HEK293 (cell line): Measurements from ENCODE around the gene TYSND1.

Experiments
- CTCF ChIA-PET: fragments of 350-600 bp; formaldehyde crosslinking; extraction: SDS; loops from one replicate; lab custom pipeline; 2021; ENCODE audit warnings: antibody characterized with exemption; lab: Yijun Ruan, JAX
- POLR2A ChIA-PET: fragments of 300-600 bp; formaldehyde crosslinking; extraction: SDS; loops from one replicate; lab custom pipeline; 2020; ENCODE audit warnings: antibody characterized with exemption, inconsistent platforms; lab: Yijun Ruan, JAX
- H3K27ac ChIP-seq: fragments of 200-500 bp; sonication (Bioruptor generic); 2 replicates; pipeline ENCODE4 v1.5.1; 2014; ENCODE audit warnings: low read depth, low read length, control low read depth, inconsistent platforms; ENCODE audit errors: extremely low read depth
- H3K36me3 ChIP-seq, 2 experiments: fragments of 200-500 bp in 1 of 2; sonication (Bioruptor generic) in 1 of 2; 1 replicate in 1 of 2; 2 replicates in 1 of 2; pipeline ENCODE4 v1.5.1; 2014 to 2017; ENCODE audit warnings: inconsistent platforms in 2 of 2, low read length in 2 of 2; ENCODE audit not compliant: control insufficient read depth in 2 of 2, insufficient read depth in 1 of 2
- H3K4me1 ChIP-seq: fragments of 200-500 bp; sonication (Bioruptor generic); 2 replicates; pipeline ENCODE4 v1.5.1; 2014; ENCODE audit warnings: mild to moderate bottlenecking, low read length, inconsistent platforms; ENCODE audit not compliant: control insufficient read depth, insufficient read depth
- H3K4me3 ChIP-seq: 2 replicates; pipeline ENCODE4 v1.5.1; 2011; ENCODE audit warnings: low read depth, mild to moderate bottlenecking, control low read depth, low read length, moderate library complexity
- H3K9me3 ChIP-seq: fragments of 200-500 bp; sonication (Bioruptor generic); 2 replicates; pipeline ENCODE4 v1.5.1; 2014; ENCODE audit warnings: low read depth, low read length, inconsistent platforms; ENCODE audit not compliant: control insufficient read depth, insufficient read depth
- HIC1 ChIP-seq: fragments of 450-650 bp; formaldehyde crosslinking; IDR thresholded peaks from 2 replicates; pipeline ENCODE4 v1.5.1; 2016; ENCODE audit warnings: missing biosample characterization, missing genetic modification characterization
- IKZF3 ChIP-seq: fragments of 450-650 bp; IDR thresholded peaks from 2 replicates; pipeline ENCODE4 v1.5.0; 2018; ENCODE audit warnings: missing biosample characterization, mild to moderate bottlenecking, missing genetic modification characterization, moderate library complexity
- KLF10 ChIP-seq: fragments of 450-650 bp; IDR thresholded peaks from 2 replicates; pipeline ENCODE4 v1.5.1; 2018; ENCODE audit warnings: missing biosample characterization, mild to moderate bottlenecking, missing genetic modification characterization
- KLF9 ChIP-seq: fragments of 450-650 bp; formaldehyde crosslinking; IDR thresholded peaks from 2 replicates; pipeline ENCODE4 v1.5.1; 2016; ENCODE audit warnings: missing biosample characterization, missing genetic modification characterization, low read depth
- PRDM1 ChIP-seq: fragments of 450-650 bp; formaldehyde crosslinking; IDR thresholded peaks from 2 replicates; pipeline ENCODE4; 2016; ENCODE audit warnings: missing biosample characterization, missing genetic modification characterization
- ZBTB6 ChIP-seq: fragments of 450-650 bp; formaldehyde crosslinking; IDR thresholded peaks from 2 replicates; pipeline ENCODE4 v1.5.1; 2017; ENCODE audit warnings: missing biosample characterization, missing genetic modification characterization
- ZNF416 ChIP-seq: fragments of 450-650 bp; formaldehyde crosslinking; IDR thresholded peaks from 2 replicates; pipeline ENCODE4 v1.5.1; 2016; ENCODE audit warnings: missing biosample characterization, missing genetic modification characterization
- ZNF48 ChIP-seq: fragments of 450-650 bp; formaldehyde crosslinking; IDR thresholded peaks from 2 replicates; pipeline ENCODE4 v1.5.1; 2016; ENCODE audit warnings: missing biosample characterization, missing genetic modification characterization
- ZNF501 ChIP-seq: fragments of 450-650 bp; formaldehyde crosslinking; IDR thresholded peaks from 2 replicates; pipeline ENCODE4 v1.5.1; 2016; ENCODE audit warnings: missing biosample characterization, missing genetic modification characterization
- ZNF544 ChIP-seq: fragments of 450-650 bp; formaldehyde crosslinking; IDR thresholded peaks from 2 replicates; pipeline ENCODE4 v1.5.0; 2017; ENCODE audit warnings: missing biosample characterization, missing genetic modification characterization
- ZNF626 ChIP-seq: fragments of 450-650 bp; sonication (Bioruptor Pico); formaldehyde crosslinking; IDR thresholded peaks from 2 replicates; pipeline ENCODE4 v1.5.1; 2018; ENCODE audit warnings: missing biosample characterization, missing genetic modification characterization, inconsistent platforms
- ZNF629 ChIP-seq: fragments of 450-650 bp; formaldehyde crosslinking; IDR thresholded peaks from 2 replicates; pipeline ENCODE4 v1.5.1; 2017; ENCODE audit warnings: missing biosample characterization, missing genetic modification characterization
- ZNF639 ChIP-seq: fragments of 450-650 bp; formaldehyde crosslinking; IDR thresholded peaks from 2 replicates; pipeline ENCODE4 v1.5.1; 2016; ENCODE audit warnings: missing biosample characterization, missing genetic modification characterization
- ZNF654 ChIP-seq: fragments of 450-650 bp; formaldehyde crosslinking; IDR thresholded peaks from 2 replicates; pipeline ENCODE4 v1.5.1; 2016; ENCODE audit warnings: low read depth, missing biosample characterization, missing genetic modification characterization
- ZNF76 ChIP-seq: fragments of 450-650 bp; formaldehyde crosslinking; IDR thresholded peaks from 2 replicates; pipeline ENCODE4; 2016; ENCODE audit warnings: low read depth, missing biosample characterization, missing genetic modification characterization, borderline replicate concordance
- ZNF768 ChIP-seq: fragments of 450-650 bp; formaldehyde crosslinking; IDR thresholded peaks from 2 replicates; pipeline ENCODE4 v1.5.1; 2018; ENCODE audit warnings: missing biosample characterization, mild to moderate bottlenecking, missing genetic modification characterization
- ZNF785 ChIP-seq: fragments of 450-650 bp; formaldehyde crosslinking; IDR thresholded peaks from 2 replicates; pipeline ENCODE4 v1.5.1; 2016; ENCODE audit warnings: missing biosample characterization, missing genetic modification characterization
- ZNF792 ChIP-seq: fragments of 450-650 bp; formaldehyde crosslinking; IDR thresholded peaks from 2 replicates; pipeline ENCODE4 v1.5.1; 2016; ENCODE audit warnings: missing biosample characterization, missing genetic modification characterization
- TF ChIP-seq, protein P1 (sequence below): fragments of 450-650 bp; formaldehyde crosslinking; IDR thresholded peaks from 2 replicates; pipeline ENCODE4 v1.5.1; 2016; ENCODE audit warnings: missing biosample characterization, missing genetic modification characterization
- TF ChIP-seq, protein P2 (sequence below): fragments of 450-650 bp; formaldehyde crosslinking; IDR thresholded peaks from 2 replicates; pipeline ENCODE4 v1.5.1; 2017; ENCODE audit warnings: missing biosample characterization, missing genetic modification characterization

TYSND1 gene

DNA sequence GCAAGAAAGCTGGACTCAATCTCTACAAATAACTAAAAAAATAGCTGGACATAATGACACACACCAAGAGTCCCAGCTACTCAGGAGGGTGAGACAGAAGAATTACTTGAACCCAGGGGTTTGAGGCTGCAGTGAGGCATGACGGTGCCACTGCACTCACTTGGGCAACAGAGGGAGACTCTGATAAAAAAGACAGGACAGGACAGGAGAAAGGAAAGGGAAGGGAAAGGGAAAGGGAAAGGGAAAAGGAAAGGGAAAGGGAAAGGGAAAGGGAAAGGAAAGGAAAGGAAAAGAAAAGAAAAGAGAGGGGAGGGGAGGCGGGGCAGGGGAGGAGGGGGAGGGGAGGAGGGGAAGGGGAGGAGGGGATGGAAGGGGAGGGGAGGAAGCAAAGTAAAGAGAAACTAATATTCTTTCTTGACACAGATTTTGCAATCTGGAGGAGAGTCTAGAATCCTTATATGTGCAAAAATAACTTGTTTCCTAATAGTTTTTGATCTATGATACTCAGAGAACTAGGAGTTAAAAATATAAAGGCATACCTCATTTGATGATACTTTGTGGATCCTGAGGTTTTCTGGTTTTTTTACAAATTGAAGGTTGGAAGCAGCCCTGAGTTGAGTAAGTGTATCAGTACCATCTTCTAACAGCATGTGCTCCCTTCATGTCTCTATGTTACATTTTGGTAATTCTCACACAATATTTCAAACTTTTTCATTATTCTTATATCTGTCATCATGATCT, 15.8 kb upstream of the TYSND1 start:
- Histone ChIP-seq H3K27ac (no peak overlapping the region), H3K4me1 (peaks cover 3% of the 10 kb centered on the region; the same call in 1 of the 2 replicates), H3K36me3 (peaks cover 21 to 75% of the 10 kb centered on the region in 2 experiments), H3K9me3 (no peaks in the 10 kb centered on the region), H3K4me3 (no peak overlapping the region)
- TF ChIP-seq IKZF3 (tag by site-specific recombination) (peak; percentile 64; the same call in 1 of the 2 replicates), KLF10 (tag by site-specific recombination) (no peak), ZNF768 (no peak), PRDM1 (peak; percentile 100), HIC1 (no peak)
- ChIA-PET POLR2A (interaction anchor here (0.9 kb wide), 1 partner anchor 15 kb away, joined by 5 read pairs; the partner anchor contains the start of gene TYSND1), CTCF (interaction anchor here (0.5 to 1.8 kb wide), 3 partner anchors 15 to 788 kb away, joined by 3 to 6 read pairs (median 3); partner anchors contain the start of gene TYSND1)

- ChIA-PET CTCF (interaction anchor here (0.5 to 1.8 kb wide), 3 partner anchors 14 to 893 kb away, joined by 3 to 6 read pairs (median 3); partner anchors contain the start of gene TYSND1), POLR2A (interaction anchor here (1.0 to 1.7 kb wide), 2 partner anchors 10 to 14 kb away, joined by 4 to 7 read pairs; partner anchors contain the start of genes SAR1A and TYSND1)
- TF ChIP-seq, protein P1, sequence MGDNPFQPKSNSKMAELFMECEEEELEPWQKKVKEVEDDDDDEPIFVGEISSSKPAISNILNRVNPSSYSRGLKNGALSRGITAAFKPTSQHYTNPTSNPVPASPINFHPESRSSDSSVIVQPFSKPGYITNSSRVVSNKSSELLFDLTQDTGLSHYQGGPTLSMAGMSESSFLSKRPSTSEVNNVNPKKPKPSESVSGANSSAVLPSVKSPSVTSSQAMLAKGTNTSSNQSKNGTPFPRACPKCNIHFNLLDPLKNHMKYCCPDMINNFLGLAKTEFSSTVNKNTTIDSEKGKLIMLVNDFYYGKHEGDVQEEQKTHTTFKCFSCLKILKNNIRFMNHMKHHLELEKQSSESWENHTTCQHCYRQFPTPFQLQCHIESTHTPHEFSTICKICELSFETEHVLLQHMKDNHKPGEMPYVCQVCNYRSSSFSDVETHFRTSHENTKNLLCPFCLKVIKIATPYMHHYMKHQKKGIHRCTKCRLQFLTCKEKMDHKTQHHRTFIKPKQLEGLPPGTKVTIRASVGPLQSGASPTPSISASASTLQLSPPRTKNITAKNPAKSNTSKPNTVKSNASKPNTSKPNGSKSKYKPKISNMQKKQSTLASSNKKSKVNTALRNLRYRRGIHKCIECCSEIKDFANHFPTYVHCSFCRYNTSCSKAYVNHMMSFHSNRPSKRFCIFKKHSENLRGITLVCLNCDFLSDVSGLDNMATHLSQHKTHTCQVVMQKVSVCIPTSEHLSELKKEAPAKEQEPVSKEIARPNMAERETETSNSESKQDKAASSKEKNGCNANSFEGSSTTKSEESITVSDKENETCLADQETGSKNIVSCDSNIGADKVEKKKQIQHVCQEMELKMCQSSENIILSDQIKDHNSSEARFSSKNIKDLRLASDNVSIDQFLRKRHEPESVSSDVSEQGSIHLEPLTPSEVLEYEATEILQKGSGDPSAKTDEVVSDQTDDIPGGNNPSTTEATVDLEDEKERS (tag by site-specific recombination): no peak
- TF ChIP-seq ZNF626 (tag by site-specific recombination) (no peak), ZNF48 (tag by site-specific recombination) (no peak), ZBTB6 (tag by site-specific recombination) (no peak), ZNF76 (no peak), ZNF654 (tag by site-specific recombination) (no peak), ZNF639 (tag by site-specific recombination) (no peak), ZNF785 (tag by site-specific recombination) (no peak), ZNF501 (tag by site-specific recombination) (no peak), ZNF629 (no peak), ZNF416 (no peak), ZNF792 (no peak), ZNF544 (tag by site-specific recombination) (no peak), KLF9 (tag by site-specific recombination) (no peak)
- TF ChIP-seq, protein P2, sequence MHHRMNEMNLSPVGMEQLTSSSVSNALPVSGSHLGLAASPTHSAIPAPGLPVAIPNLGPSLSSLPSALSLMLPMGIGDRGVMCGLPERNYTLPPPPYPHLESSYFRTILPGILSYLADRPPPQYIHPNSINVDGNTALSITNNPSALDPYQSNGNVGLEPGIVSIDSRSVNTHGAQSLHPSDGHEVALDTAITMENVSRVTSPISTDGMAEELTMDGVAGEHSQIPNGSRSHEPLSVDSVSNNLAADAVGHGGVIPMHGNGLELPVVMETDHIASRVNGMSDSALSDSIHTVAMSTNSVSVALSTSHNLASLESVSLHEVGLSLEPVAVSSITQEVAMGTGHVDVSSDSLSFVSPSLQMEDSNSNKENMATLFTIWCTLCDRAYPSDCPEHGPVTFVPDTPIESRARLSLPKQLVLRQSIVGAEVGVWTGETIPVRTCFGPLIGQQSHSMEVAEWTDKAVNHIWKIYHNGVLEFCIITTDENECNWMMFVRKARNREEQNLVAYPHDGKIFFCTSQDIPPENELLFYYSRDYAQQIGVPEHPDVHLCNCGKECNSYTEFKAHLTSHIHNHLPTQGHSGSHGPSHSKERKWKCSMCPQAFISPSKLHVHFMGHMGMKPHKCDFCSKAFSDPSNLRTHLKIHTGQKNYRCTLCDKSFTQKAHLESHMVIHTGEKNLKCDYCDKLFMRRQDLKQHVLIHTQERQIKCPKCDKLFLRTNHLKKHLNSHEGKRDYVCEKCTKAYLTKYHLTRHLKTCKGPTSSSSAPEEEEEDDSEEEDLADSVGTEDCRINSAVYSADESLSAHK (tag by site-specific recombination): no peak
- Histone ChIP-seq H3K4me1 (peaks cover 3% of the 10 kb centered on the region; the same call in 1 of the 2 replicates), H3K36me3 (peaks cover 32 to 78% of the 10 kb centered on the region in 2 experiments), H3K9me3 (no peaks in the 10 kb centered on the region), H3K4me3 (no peak overlapping the region), H3K27ac (no peak overlapping the region)
Observed at GRCh38 chr10:70160798-70161197, 14.3 kb upstream of the TYSND1 start.
